Right ventricle myocardium inferior (tissue), 1 donor: Measurements from ENCODE around the gene NXPH2. TPM values are rescaled to one million over a fixed set of nuclear protein-coding genes. Genes with fewer than 3 reads are reported as not detected.
"Not testable (repeated sequence)": the region's sequence is repeated elsewhere in the genome, so short reads cannot be mapped to it uniquely, and the experiment has no call there.

Experiments used
- ATAC-seq: fragments of 200-7000 bp; cut with Tn5 transposase; one replicate; pipeline ENCODE4 v1.9.1; 2020; ENCODE audit warnings: mild to moderate bottlenecking, moderate library complexity
- DNase-seq: peaks from one replicate; pipeline ENCODE4 v3.0.0; 2021; ENCODE audit errors: missing footprints
- intact Hi-C: fragments of 100-400 bp; cut with DNase I; formaldehyde crosslinking; loops from one replicate; pipeline ENCODE4 v1.11.0; 2022
- total RNA-seq: library from RNA; stranded (reverse); fragmentation: NEBNext Ultra II Directional; extraction: Animal tissue kit (Norgen Biotek cat#: 25700); gene quantifications from one replicate; pipeline ENCODE4 v1.2.1, GENCODE V29; 2021
- donor health status: DM: no; HTN: yes; CAD: no; lungs with severe emphysema.

Gene NXPH2
- total RNA-seq, 1 donor from 2014 or later = not detected

GRCh38 chr2:138658187-138658894 is 121.8 kb downstream of the NXPH2 start:
- intact Hi-C loops = no loop called here
- DNase-seq (no peak), ATAC-seq (no peak)

DNA sequence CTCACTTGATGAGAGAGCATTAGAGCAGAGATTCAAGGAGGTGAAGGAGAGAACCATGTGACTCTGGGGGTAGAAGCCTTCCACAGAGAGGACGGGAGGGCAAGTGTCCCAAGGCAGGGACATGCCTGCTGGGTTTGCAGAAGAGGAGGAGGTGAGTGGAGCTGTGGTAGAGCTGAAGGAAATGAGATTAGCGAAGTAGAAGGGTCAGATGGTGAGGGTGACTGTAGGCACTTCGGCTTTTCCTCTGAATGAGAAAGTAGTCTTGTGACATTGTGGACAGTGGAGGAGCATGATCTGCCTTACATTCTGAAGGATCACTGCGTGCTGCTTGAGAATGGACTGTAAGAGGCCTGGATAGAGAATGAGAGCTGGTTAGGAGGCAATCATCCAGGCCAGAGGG is 126.0 kb downstream of the NXPH2 start:
- intact Hi-C loops = no loop called here
- ATAC-seq (no peak), DNase-seq (no peak)

DNA sequence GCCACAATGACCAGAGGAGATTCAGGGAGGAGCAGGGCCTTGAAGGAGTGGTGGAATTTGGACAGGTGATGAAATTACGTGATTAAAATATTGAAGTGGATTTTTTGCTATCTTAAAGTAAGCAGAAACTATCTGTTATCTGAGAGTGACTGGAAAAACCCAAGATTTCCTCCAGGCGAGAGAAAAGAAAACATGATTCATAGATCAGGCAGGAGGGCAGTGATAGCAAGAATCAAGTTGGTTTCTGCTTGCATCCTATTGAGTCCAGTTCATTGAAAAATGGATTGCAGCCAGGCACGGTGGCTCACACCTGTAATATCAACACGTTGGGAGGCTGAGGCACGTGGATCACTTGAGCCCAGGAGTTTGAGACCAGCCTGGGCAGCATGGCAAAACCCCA is 127.8 kb downstream of the NXPH2 start:
- DNase-seq = no peak
- intact Hi-C loops = no loop called here
- no peak for ATAC-seq

DNA sequence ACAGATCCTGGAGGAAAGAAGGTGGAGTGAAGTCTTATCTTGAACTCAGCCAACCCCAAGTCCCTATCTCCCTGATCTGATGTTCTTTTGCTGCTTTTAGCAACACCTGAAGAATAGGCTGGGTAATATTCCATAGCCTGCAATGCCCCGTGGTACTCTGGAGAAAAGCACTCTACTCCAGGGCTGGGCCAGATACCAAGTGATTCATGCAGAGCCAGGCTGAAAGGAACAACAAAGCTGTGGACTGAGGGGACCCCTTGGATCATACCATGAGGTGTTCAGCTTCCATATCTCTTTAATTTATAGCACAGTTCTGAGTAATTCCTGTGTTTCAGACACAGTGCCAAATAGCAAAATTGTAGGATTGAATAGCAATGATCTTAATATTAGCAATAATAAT is 130.6 kb downstream of the NXPH2 start:
- intact Hi-C loops = no loop called here
- ATAC-seq = no peak

DNA sequence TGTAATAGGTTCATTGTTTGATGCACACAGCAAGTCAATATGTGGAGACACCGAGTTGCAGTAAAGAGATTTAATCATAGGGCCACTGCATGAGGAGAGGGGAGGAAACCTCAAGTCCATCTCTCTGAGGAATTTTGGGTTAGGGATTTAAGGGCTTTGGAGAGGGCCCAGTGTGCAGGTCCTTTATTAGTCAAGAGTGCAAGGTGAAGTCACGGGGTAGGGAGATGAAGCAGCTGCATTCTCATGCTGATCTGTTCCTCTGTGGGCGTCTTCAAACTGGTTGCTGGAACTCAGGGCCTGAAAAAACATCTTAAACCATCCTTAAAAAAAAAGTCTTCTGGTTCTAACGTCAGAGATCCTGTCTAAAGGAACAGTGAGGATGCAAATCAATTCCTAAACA is 131.6 kb downstream of the NXPH2 start:
- no peak for ATAC-seq
- intact Hi-C loops = no loop called here
- DNase-seq = no peak

More for the DNA sequence above, 130.6 kb downstream of the NXPH2 start:
- DNase-seq = no peak

- DNase-seq, ATAC-seq, intact Hi-C loops: not testable (repeated sequence)
Measured at GRCh38 chr2:138644776-138645175, 135.4 kb downstream of the NXPH2 start.

DNA sequence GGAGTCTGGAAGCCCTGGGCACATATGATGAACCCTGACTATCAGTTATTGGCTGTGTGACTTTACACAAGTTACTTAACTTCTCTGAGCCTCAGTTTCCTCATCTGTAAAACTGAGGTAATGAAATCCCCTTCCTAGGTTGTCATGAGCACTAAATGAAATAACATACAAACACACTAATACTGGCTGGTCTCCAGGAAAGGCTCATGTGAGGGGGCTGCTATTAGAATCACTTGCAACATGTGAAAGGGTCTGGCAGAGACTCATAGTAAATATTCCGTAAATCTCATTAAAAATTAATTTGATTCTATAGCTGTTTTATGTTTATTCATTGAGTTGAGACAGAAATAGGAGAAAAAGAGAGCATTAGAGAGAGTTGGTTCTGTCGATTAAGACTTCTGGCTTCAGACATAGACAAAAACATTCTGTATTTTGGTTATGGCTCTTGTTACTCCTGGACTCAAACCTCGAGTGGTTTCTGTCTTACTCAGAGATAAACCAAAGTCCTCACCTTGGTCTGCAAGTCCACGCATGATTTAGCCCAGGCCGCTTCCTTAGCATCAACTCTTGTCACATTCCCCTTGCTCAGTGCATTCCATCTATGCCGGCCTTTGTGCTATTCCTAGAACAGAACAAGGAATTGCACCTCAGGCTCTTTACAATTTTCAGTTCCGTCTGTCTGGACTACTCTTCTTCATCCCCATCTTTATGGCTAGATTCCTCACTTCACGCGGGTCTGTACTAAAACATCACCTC is 139.1 kb downstream of the NXPH2 start:
- DNase-seq (no peak), ATAC-seq (no peak)
- intact Hi-C loops = no loop called here

DNA sequence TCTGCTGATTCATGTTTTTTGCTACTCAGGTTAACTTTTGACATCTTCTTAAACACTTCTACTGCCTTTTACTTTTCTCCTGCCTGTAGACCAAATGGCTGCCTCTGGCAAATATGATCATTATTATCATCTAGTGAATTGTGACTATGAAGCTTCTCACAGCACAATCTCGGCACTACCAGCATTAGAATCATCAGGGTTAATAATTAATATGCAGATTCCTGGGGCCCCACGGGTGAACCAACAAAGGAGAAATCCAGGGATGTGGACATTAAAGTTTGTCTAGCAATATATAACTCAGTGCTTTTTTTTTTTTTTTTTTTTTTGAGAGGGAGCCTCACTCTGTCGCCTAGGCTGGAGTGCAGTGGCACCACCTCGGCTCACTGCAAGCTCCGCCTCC is 142.5 kb downstream of the NXPH2 start:
- no peak for ATAC-seq
- intact Hi-C loops = no loop called here
- no peak for DNase-seq

DNA sequence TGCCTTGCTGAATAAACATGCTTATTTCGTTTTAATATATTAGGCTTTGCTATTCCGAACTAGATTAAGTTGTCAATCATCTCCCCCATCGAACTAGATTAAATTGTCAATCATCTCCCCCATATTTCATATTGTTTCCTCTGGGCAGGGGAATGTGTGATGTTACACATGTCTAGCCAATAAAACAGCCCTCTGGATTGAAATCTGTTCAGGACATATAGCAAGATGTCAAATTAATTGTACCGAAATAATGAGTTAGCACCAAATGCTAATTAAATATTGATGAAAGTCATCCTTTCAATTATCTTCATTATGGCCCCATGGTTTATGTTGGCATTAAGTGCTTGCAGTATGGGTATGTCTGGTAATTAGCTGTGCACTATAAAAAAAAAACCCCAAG is 143.1 kb downstream of the NXPH2 start:
- DNase-seq (no peak), ATAC-seq (no peak)
- intact Hi-C loops = no loop called here

- intact Hi-C loops = no loop called here
- no peak for ATAC-seq
Measured at GRCh38 chr2:138633049-138633448, 147.1 kb downstream of the NXPH2 start.

GRCh38 chr2:138632066-138632620 is 148.0 kb downstream of the NXPH2 start:
- ATAC-seq (no peak), DNase-seq (no peak)
- intact Hi-C loops = no loop called here

More at GRCh38 chr2:138633049-138633448, 147.1 kb downstream of the NXPH2 start:
- DNase-seq = no peak

- intact Hi-C loops = no loop called here
- DNase-seq (no peak), ATAC-seq (no peak)
Measured at GRCh38 chr2:138630164-138630563, 150.0 kb downstream of the NXPH2 start.

DNA sequence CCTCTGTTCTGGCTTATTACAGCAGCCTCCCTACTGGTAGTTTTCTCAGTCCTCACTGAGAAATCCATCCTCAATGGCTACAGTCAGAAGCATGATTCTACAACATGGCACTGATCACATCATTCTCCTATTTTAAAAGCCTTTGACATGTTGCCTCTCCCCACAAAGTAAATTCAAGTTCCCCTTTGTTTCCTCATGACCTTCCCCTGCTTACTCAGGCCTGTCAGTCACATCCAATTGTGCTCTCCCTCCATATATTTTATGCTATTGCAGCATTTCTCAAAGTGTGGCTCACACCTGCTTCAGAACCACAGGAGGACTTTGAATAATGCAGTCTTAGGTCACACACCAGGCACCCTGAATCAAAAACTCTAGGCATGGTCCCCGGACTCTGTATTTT is 154.0 kb downstream of the NXPH2 start:
- intact Hi-C loops = no loop called here
- ATAC-seq (no peak), DNase-seq (no peak)

- ATAC-seq = no peak
- DNase-seq = no peak
- intact Hi-C loops = no loop called here
Measured at GRCh38 chr2:138622613-138623012, 157.6 kb downstream of the NXPH2 start.

GRCh38 chr2:138621139-138621538 is 159.1 kb downstream of the NXPH2 start:
- no peak for DNase-seq
- intact Hi-C loops = no loop called here
- no peak for ATAC-seq

DNA sequence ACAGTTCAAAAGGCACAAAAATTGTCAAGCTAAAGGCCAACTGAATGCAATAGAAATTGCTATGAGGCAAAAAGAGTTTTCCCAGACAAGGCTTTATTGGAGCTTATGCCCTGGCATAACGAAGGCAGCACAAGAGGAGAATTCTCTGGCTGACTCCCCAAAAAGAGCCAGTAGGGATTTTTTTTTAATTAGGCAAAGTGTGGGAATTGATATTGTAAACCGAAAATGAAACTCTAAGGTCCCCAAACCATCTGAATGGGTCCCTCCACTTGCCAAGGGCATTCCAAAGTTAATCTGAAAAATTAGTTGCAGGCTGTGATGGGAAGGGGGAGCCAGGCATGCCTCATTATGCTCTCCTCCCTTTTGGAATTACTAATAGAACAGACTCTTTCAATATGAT is 159.8 kb downstream of the NXPH2 start:
- no peak for DNase-seq
- ATAC-seq = no peak
- intact Hi-C loops = no loop called here
